ENCODE data around the gene ASB1. TPM values are rescaled to one million over a fixed set of nuclear protein-coding genes. Genes with fewer than 3 reads are reported as not detected.

The ASB1 gene
- total RNA-seq, 2 donors from 2014 or later, result 34.0 to 35.3 TPM

GRCh38 chr2:238412067-238412767, 14.5 kb upstream of the ASB1 start:
- H3K9me3 Mint-ChIP-seq, result peaks cover 5% of the 10 kb centered on the region
- H3K4me3 Mint-ChIP-seq, result no peak overlapping the region
- H3K27ac Mint-ChIP-seq, result no peak overlapping the region
- no peaks in the 10 kb centered on the region for H3K27me3 Mint-ChIP-seq
- no peaks in the 10 kb centered on the region for H3K4me1 Mint-ChIP-seq
- no peak for ATAC-seq (replicated peaks)
- no peaks in the 10 kb centered on the region for H3K36me3 Mint-ChIP-seq (ENCODE audit: low read depth)

DNA sequence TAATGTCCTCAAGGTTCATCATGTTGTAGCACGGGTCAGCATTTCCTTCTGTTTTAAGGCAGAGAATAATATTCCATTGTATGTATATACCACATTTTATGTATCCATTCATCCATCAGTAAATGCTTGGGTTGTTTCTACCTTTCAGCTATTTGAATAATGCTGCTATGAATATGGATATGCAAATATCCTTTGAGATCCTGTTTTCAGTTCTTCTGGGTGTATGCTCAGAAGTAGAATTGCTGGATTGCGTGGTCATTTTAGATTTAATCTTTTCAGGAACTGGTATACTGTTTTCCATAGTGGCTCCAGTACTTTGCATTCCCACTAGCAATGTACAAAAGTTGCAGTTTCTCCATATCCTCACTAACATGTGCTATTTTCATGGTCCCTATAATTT, 13.4 kb upstream of the ASB1 start:
- Mint-ChIP-seq H3K4me3 (no peak overlapping the region), H3K4me1 (no peaks in the 10 kb centered on the region), H3K27ac (no peak overlapping the region), H3K9me3 (peaks cover 5% of the 10 kb centered on the region), H3K27me3 (no peaks in the 10 kb centered on the region), H3K36me3 (ENCODE audit: low read depth) (no peaks in the 10 kb centered on the region)
- no peak for ATAC-seq (replicated peaks)

- Mint-ChIP-seq H3K36me3 (ENCODE audit: low read depth) (no peaks in the 10 kb centered on the region), H3K27me3 (no peaks in the 10 kb centered on the region), H3K4me1 (no peaks in the 10 kb centered on the region), H3K27ac (peak overlapping the region; percentile 72), H3K9me3 (peaks cover 5% of the 10 kb centered on the region), H3K4me3 (no peak overlapping the region)
- peak; percentile 90 for ATAC-seq (replicated peaks)
These were observed 11.5 kb upstream of the ASB1 start for GRCh38 chr2:238415036-238415764.

GRCh38 chr2:238415893-238416292, 10.8 kb upstream of the ASB1 start:
- Mint-ChIP-seq H3K36me3 (ENCODE audit: low read depth) (no peaks in the 10 kb centered on the region), H3K27me3 (no peaks in the 10 kb centered on the region), H3K4me3 (no peak overlapping the region), H3K9me3 (peaks cover 5% of the 10 kb centered on the region), H3K27ac (no peak overlapping the region), H3K4me1 (no peaks in the 10 kb centered on the region)
- ATAC-seq (replicated peaks), result no peak

DNA sequence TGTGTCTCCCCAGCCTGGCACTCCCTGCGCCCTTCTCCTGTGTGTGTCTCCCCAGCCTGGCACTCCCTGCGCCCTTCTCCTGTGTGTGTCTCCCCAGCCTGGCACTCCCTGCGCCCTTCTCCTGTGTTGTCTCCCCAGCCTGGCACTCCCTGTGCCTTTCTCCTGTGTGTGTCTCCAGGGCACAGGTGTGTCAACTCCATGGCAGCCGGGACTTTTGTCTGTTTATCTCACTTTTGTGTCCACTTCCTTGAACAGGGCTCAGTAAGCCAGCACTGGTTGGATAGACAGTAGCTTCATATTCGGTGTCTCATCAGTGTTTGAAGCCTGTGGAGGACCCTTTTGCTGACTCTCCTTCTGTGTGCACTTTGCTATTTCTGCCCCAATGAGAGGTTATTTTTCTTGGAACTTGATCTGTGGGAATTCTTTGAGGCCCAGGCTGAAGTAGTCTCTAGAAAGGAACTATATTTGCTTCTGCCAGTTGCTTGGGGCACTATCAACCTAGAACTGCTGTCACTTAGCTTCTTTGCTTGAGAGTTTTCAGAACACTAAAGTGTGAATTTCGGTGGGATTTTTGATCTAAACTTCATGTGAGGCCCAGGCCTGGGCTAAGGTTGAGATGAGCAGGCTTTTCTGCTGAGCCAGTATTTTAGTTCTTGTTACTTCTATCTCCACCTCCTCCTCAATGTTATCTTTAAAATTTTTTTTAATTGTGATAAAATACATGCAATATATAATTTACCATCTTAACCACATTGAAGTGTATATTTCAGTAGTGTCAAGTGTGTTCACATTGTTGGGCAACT, 8.3 kb upstream of the ASB1 start:
- Mint-ChIP-seq H3K27me3 (no peaks in the 10 kb centered on the region), H3K9me3 (peaks cover 5% of the 10 kb centered on the region), H3K4me1 (no peaks in the 10 kb centered on the region), H3K27ac (no peak overlapping the region), H3K36me3 (ENCODE audit: low read depth) (no peaks in the 10 kb centered on the region), H3K4me3 (no peak overlapping the region)
- ATAC-seq (replicated peaks), result no peak

GRCh38 chr2:238418999-238419546, 7.7 kb upstream of the ASB1 start:
- H3K27me3 Mint-ChIP-seq, result no peaks in the 10 kb centered on the region
- H3K9me3 Mint-ChIP-seq, result peaks cover 5% of the 10 kb centered on the region
- H3K4me1 Mint-ChIP-seq, result no peaks in the 10 kb centered on the region
- H3K36me3 Mint-ChIP-seq (ENCODE audit: low read depth), result no peaks in the 10 kb centered on the region
- H3K4me3 Mint-ChIP-seq, result no peak overlapping the region
- ATAC-seq (replicated peaks), result no peak
- no peak overlapping the region for H3K27ac Mint-ChIP-seq

GRCh38 chr2:238420442-238420841, 6.3 kb upstream of the ASB1 start:
- Mint-ChIP-seq H3K27me3 (no peaks in the 10 kb centered on the region), H3K4me3 (no peak overlapping the region), H3K4me1 (no peaks in the 10 kb centered on the region), H3K36me3 (ENCODE audit: low read depth) (no peaks in the 10 kb centered on the region), H3K27ac (no peak overlapping the region), H3K9me3 (peaks cover 5% of the 10 kb centered on the region)
- no peak for ATAC-seq (replicated peaks)

- Mint-ChIP-seq H3K4me3 (no peak overlapping the region), H3K36me3 (ENCODE audit: low read depth) (no peaks in the 10 kb centered on the region), H3K27ac (no peak overlapping the region), H3K9me3 (peaks cover 5% of the 10 kb centered on the region), H3K27me3 (no peaks in the 10 kb centered on the region), H3K4me1 (no peaks in the 10 kb centered on the region)
- no peak for ATAC-seq (replicated peaks)
These were observed 5.6 kb upstream of the ASB1 start for GRCh38 chr2:238420878-238421694.

GRCh38 chr2:238421695-238422035, 5.1 kb upstream of the ASB1 start:
- no peak for ATAC-seq (replicated peaks)
- H3K4me3 Mint-ChIP-seq, result no peak overlapping the region
- H3K27me3 Mint-ChIP-seq, result no peaks in the 10 kb centered on the region
- no peaks in the 10 kb centered on the region for H3K4me1 Mint-ChIP-seq
- no peaks in the 10 kb centered on the region for H3K36me3 Mint-ChIP-seq (ENCODE audit: low read depth)
- H3K27ac Mint-ChIP-seq, result peak overlapping the region; percentile 40
- peaks cover 1% of the 10 kb centered on the region for H3K9me3 Mint-ChIP-seq

DNA sequence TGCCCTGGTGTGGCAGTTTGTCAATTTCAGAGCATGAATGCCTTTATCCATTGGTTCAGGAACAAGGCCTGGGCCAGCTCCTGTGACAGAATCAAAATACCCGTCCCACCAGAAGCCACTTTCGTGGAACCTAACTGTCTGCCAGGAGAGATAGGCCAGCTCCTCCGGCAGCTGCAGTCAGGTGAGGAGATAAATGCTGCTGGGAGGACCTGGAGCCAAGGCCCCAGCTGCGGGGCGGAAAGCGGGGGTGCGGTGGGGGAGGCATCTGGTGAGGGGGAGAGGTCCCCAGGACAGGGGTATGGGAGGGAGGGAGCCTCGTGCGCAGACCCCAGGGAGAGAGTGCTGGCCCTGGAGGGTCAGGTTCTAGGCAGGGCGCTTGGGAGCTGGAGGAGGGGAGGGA, 4.4 kb upstream of the ASB1 start:
- no peak for ATAC-seq (replicated peaks)
- Mint-ChIP-seq H3K4me1 (no peaks in the 10 kb centered on the region), H3K4me3 (no peak overlapping the region), H3K9me3 (no peaks in the 10 kb centered on the region), H3K27ac (peak overlapping the region; percentile 40), H3K36me3 (ENCODE audit: low read depth) (peaks cover under 1% of the 10 kb centered on the region), H3K27me3 (no peaks in the 10 kb centered on the region)

- H3K4me1 Mint-ChIP-seq, result peaks cover 4% of the 10 kb centered on the region
- H3K4me3 Mint-ChIP-seq, result no peak overlapping the region
- no peaks in the 10 kb centered on the region for H3K27me3 Mint-ChIP-seq
- no peak overlapping the region for H3K27ac Mint-ChIP-seq
- no peaks in the 10 kb centered on the region for H3K9me3 Mint-ChIP-seq
- peaks cover 8% of the 10 kb centered on the region for H3K36me3 Mint-ChIP-seq (ENCODE audit: low read depth)
- ATAC-seq (replicated peaks), result no peak
These were observed 3.8 kb upstream of the ASB1 start for GRCh38 chr2:238422940-238423339.

- ATAC-seq (replicated peaks), result no peak
- Mint-ChIP-seq H3K4me3 (no peak overlapping the region), H3K4me1 (peaks cover 8% of the 10 kb centered on the region), H3K9me3 (no peaks in the 10 kb centered on the region), H3K27me3 (no peaks in the 10 kb centered on the region), H3K27ac (no peak overlapping the region), H3K36me3 (ENCODE audit: low read depth) (peaks cover 10% of the 10 kb centered on the region)
These were observed 3.0 kb upstream of the ASB1 start for GRCh38 chr2:238423561-238424312.

GRCh38 chr2:238424313-238424700, 2.4 kb upstream of the ASB1 start:
- H3K27me3 Mint-ChIP-seq, result no peaks in the 10 kb centered on the region
- H3K36me3 Mint-ChIP-seq (ENCODE audit: low read depth), result peaks cover 10% of the 10 kb centered on the region
- H3K27ac Mint-ChIP-seq, result no peak overlapping the region
- peaks cover 11% of the 10 kb centered on the region for H3K4me1 Mint-ChIP-seq
- no peak overlapping the region for H3K4me3 Mint-ChIP-seq
- no peak for ATAC-seq (replicated peaks)
- H3K9me3 Mint-ChIP-seq, result no peaks in the 10 kb centered on the region

Data from activated T-helper 17 cell treated with anti-CD3 and anti-CD28 coated beads, Interleukin-2, amount 50 U/mL, for 72 hours (primary cell).